Trophoblast cell (in vitro differentiated cells and primary cell): ENCODE measurements around the gene NR5A2.

Experiments used
- DNase-seq, 2 donors: peaks; one replicate each; pipeline ENCODE4 v3.0.0-alpha.2; 2016
- H2AFZ ChIP-seq: 2 replicates; pipeline ENCODE4 v1.6.1; 2013; ENCODE audit warnings: low read length, moderate library complexity, mild to moderate bottlenecking; ENCODE audit not compliant: insufficient read depth, poor library complexity
- H2AK5ac ChIP-seq: 2 replicates; pipeline ENCODE4 v1.6.1; 2013; ENCODE audit warnings: mild to moderate bottlenecking, low read length
- H2BK120ac ChIP-seq: 2 replicates; pipeline ENCODE4 v1.6.1; 2013; ENCODE audit warnings: low read length, mild to moderate bottlenecking, moderate library complexity; ENCODE audit not compliant: insufficient read depth, poor library complexity
- H2BK12ac ChIP-seq: 2 replicates; pipeline ENCODE4 v1.6.1; 2013; ENCODE audit warnings: mild to moderate bottlenecking, low read length, moderate library complexity
- H2BK5ac ChIP-seq: 2 replicates; pipeline ENCODE4 v1.6.1; 2013; ENCODE audit warnings: low read length, low read depth, moderate library complexity, mild to moderate bottlenecking; ENCODE audit not compliant: poor library complexity
- H3K14ac ChIP-seq: 2 replicates; pipeline ENCODE4 v1.6.1; 2013; ENCODE audit warnings: mild to moderate bottlenecking, low read length
- H3K18ac ChIP-seq: 2 replicates; pipeline ENCODE4 v1.6.1; 2013; ENCODE audit warnings: mild to moderate bottlenecking, low read length
- H3K23ac ChIP-seq: 2 replicates; pipeline ENCODE4 v1.6.1; 2013; ENCODE audit warnings: low read length
- H3K27ac ChIP-seq: 2 replicates; pipeline ENCODE4 v1.5.1; 2013; ENCODE audit warnings: low read depth, mild to moderate bottlenecking, inconsistent platforms, low read length, moderate library complexity
- H3K27me3 ChIP-seq: 2 replicates; pipeline ENCODE4 v1.6.1; 2013; ENCODE audit warnings: inconsistent platforms, mild to moderate bottlenecking, low read length, moderate library complexity; ENCODE audit not compliant: insufficient read depth
- H3K36me3 ChIP-seq, 2 experiments: 1 replicate in 1 of 2; 2 replicates in 1 of 2; pipeline ENCODE4 v1.6.1; 2013; ENCODE audit warnings: low read length in 2 of 2, mild to moderate bottlenecking in 2 of 2, moderate library complexity in 1 of 2; ENCODE audit not compliant: insufficient read depth in 2 of 2, control insufficient read depth in 1 of 2
- H3K4ac ChIP-seq: 2 replicates; pipeline ENCODE4 v1.6.1; 2013; ENCODE audit warnings: low read depth, mild to moderate bottlenecking, low read length, moderate library complexity
- H3K4me1 ChIP-seq, 2 experiments: 1 replicate in 1 of 2; 2 replicates in 1 of 2; pipeline ENCODE4 v1.6.1; 2013; ENCODE audit warnings: low read length in 2 of 2, mild to moderate bottlenecking in 2 of 2, moderate library complexity in 1 of 2; ENCODE audit not compliant: insufficient read depth in 2 of 2, control insufficient read depth in 1 of 2
- H3K4me2 ChIP-seq: 2 replicates; pipeline ENCODE4 v1.6.1; 2013; ENCODE audit warnings: inconsistent platforms, mild to moderate bottlenecking, low read length, moderate library complexity
- H3K4me3 ChIP-seq: 2 replicates; pipeline ENCODE4 v1.5.1; 2013; ENCODE audit warnings: mild to moderate bottlenecking, low read depth, low read length, inconsistent platforms
- H3K79me1 ChIP-seq: one replicate; pipeline ENCODE4 v1.6.1; 2013; ENCODE audit warnings: low read length
- H3K79me2 ChIP-seq: 2 replicates; pipeline ENCODE4 v1.6.1; 2013; ENCODE audit warnings: low read length, mild to moderate bottlenecking; ENCODE audit not compliant: control insufficient read depth, insufficient read depth, poor library complexity
- H3K9ac ChIP-seq: 2 replicates; pipeline ENCODE4 v1.6.1; 2013; ENCODE audit warnings: mild to moderate bottlenecking, low read length
- H3K9me3 ChIP-seq: 2 replicates; pipeline ENCODE4 v1.6.1; 2013; ENCODE audit warnings: low read depth, mild to moderate bottlenecking, control low read depth, inconsistent platforms, low read length; ENCODE audit not compliant: insufficient read depth
- H4K12ac ChIP-seq: 2 replicates; pipeline ENCODE4 v1.6.1; 2013; ENCODE audit warnings: low read depth, mild to moderate bottlenecking, low read length, moderate library complexity
- H4K8ac ChIP-seq: 2 replicates; pipeline ENCODE4 v1.6.1; 2013; ENCODE audit warnings: low read depth, mild to moderate bottlenecking, low read length, moderate library complexity
- H4K91ac ChIP-seq: one replicate; pipeline ENCODE4 v1.6.1; 2013; ENCODE audit warnings: low read depth, mild to moderate bottlenecking, low read length, moderate library complexity
- WGBS: extraction: QIAGEN DNeasy Blood & Tissue Kit; methylation state at CpG from one replicate; pipeline ENCODE4 v1.1.7; 2013; ENCODE audit warnings: missing lambda C conversion rate; ENCODE audit not compliant: insufficient read length, insufficient coverage; ENCODE audit errors: extremely low coverage; 5-methylcytosine and 5-hydroxymethylcytosine counted together

NR5A2 gene

GRCh38 chr1:200179126-200179780 is 151.7 kb downstream of the NR5A2 start:
- no peak overlapping the region for H3K4me3 ChIP-seq
- no peak overlapping the region for H3K14ac ChIP-seq
- H3K4me2 ChIP-seq: no peak overlapping the region
- no peak overlapping the region for H2AFZ ChIP-seq
- H3K9me3 ChIP-seq: no peaks in the 10 kb centered on the region
- WGBS: no CpG with 5 or more reads among the region's 8 CpGs
- no peaks in the 10 kb centered on the region for H3K79me1 ChIP-seq
- H2BK5ac ChIP-seq: no peak overlapping the region
- DNase-seq: no peak
- no peak overlapping the region for H3K23ac ChIP-seq
- H3K9ac ChIP-seq: no peak overlapping the region
- H2AK5ac ChIP-seq: no peak overlapping the region
- H3K36me3 ChIP-seq: no peaks in the 10 kb centered on the region
- H4K91ac ChIP-seq: no peak overlapping the region
- no peaks in the 10 kb centered on the region for H3K79me2 ChIP-seq
- H3K4ac ChIP-seq: no peak overlapping the region
- H3K4me1 ChIP-seq: no peaks in the 10 kb centered on the region
- H3K27ac ChIP-seq: no peak overlapping the region
- H4K12ac ChIP-seq: no peak overlapping the region
- H2BK120ac ChIP-seq: no peak overlapping the region
- H4K8ac ChIP-seq: no peak overlapping the region
- no peak overlapping the region for H3K18ac ChIP-seq
- H3K27me3 ChIP-seq: no peaks in the 10 kb centered on the region
- H2BK12ac ChIP-seq: no peak overlapping the region

GRCh38 chr1:200179781-200180160 is 152.3 kb downstream of the NR5A2 start:
- WGBS: no CpG with 5 or more reads among the region's 4 CpGs

GRCh38 chr1:200180821-200181220 is 153.3 kb downstream of the NR5A2 start:
- Histone ChIP-seq H3K18ac (no peak overlapping the region), H2BK5ac (no peak overlapping the region), H2BK12ac (no peak overlapping the region), H3K36me3 (no peaks in the 10 kb centered on the region), H3K79me1 (no peaks in the 10 kb centered on the region), H2AFZ (no peak overlapping the region), H3K14ac (no peak overlapping the region), H4K8ac (no peak overlapping the region), H3K9ac (no peak overlapping the region), H2BK120ac (no peak overlapping the region), H3K4ac (no peak overlapping the region), H3K23ac (no peak overlapping the region), H3K4me3 (no peak overlapping the region), H3K4me1 (no peaks in the 10 kb centered on the region), H3K27me3 (no peaks in the 10 kb centered on the region), H3K4me2 (no peak overlapping the region), H3K27ac (no peak overlapping the region), H3K9me3 (no peaks in the 10 kb centered on the region), H4K91ac (no peak overlapping the region), H4K12ac (no peak overlapping the region), H3K79me2 (no peaks in the 10 kb centered on the region), H2AK5ac (no peak overlapping the region)
- DNase-seq: no peak
- no CpG with 5 or more reads among the region's 4 CpGs for WGBS

More at GRCh38 chr1:200179781-200180160, 152.3 kb downstream of the NR5A2 start:
- H2BK12ac ChIP-seq: no peak overlapping the region
- no peak overlapping the region for H3K14ac ChIP-seq
- H2BK5ac ChIP-seq: no peak overlapping the region
- H4K8ac ChIP-seq: no peak overlapping the region
- no peak overlapping the region for H2BK120ac ChIP-seq
- no peak overlapping the region for H2AK5ac ChIP-seq
- no peak overlapping the region for H3K9ac ChIP-seq
- no peaks in the 10 kb centered on the region for H3K36me3 ChIP-seq
- no peak overlapping the region for H3K18ac ChIP-seq
- H3K79me1 ChIP-seq: no peaks in the 10 kb centered on the region
- no peak overlapping the region for H4K91ac ChIP-seq
- no peaks in the 10 kb centered on the region for H3K9me3 ChIP-seq
- DNase-seq: no peak
- H3K79me2 ChIP-seq: no peaks in the 10 kb centered on the region
- H3K4me1 ChIP-seq: no peaks in the 10 kb centered on the region
- no peak overlapping the region for H3K27ac ChIP-seq
- no peak overlapping the region for H3K4ac ChIP-seq
- no peak overlapping the region for H4K12ac ChIP-seq
- no peak overlapping the region for H2AFZ ChIP-seq
- H3K4me2 ChIP-seq: no peak overlapping the region
- H3K27me3 ChIP-seq: no peaks in the 10 kb centered on the region
- H3K4me3 ChIP-seq: no peak overlapping the region
- H3K23ac ChIP-seq: no peak overlapping the region

- H3K9me3 ChIP-seq: no peaks in the 10 kb centered on the region
- no peaks in the 10 kb centered on the region for H3K27me3 ChIP-seq
- no peak overlapping the region for H3K4me2 ChIP-seq
- no CpG with 5 or more reads among the region's 3 CpGs for WGBS
- no peaks in the 10 kb centered on the region for H3K79me1 ChIP-seq
- no peak overlapping the region for H2BK5ac ChIP-seq
- H3K4ac ChIP-seq: no peak overlapping the region
- H3K36me3 ChIP-seq: no peaks in the 10 kb centered on the region
- H3K14ac ChIP-seq: no peak overlapping the region
- no peak overlapping the region for H3K27ac ChIP-seq
- H2BK12ac ChIP-seq: no peak overlapping the region
- H2BK120ac ChIP-seq: no peak overlapping the region
- H3K4me3 ChIP-seq: no peak overlapping the region
- DNase-seq: no peak
- no peaks in the 10 kb centered on the region for H3K4me1 ChIP-seq
- H2AFZ ChIP-seq: no peak overlapping the region
- H3K23ac ChIP-seq: no peak overlapping the region
- no peak overlapping the region for H2AK5ac ChIP-seq
- H3K9ac ChIP-seq: no peak overlapping the region
- no peaks in the 10 kb centered on the region for H3K79me2 ChIP-seq
- no peak overlapping the region for H3K18ac ChIP-seq
- no peak overlapping the region for H4K91ac ChIP-seq
- no peak overlapping the region for H4K8ac ChIP-seq
- no peak overlapping the region for H4K12ac ChIP-seq
Observed at GRCh38 chr1:200181861-200182260, 154.4 kb downstream of the NR5A2 start.
